GM12892 (cell line): ENCODE results near the gene EEA1.

ENCODE experiments used
- POLR2A ChIP-seq: IDR thresholded peaks from 2 replicates; pipeline ENCODE4 v1.6.1; 2011; ENCODE audit warnings: low read depth, low read length, control low read depth
- POLR2AphosphoS5 ChIP-seq: IDR thresholded peaks from 2 replicates; pipeline ENCODE4 v1.6.1; 2011; ENCODE audit warnings: low read depth, low read length, control low read depth
- TAF1 ChIP-seq: IDR thresholded peaks from 2 replicates; pipeline ENCODE4 v1.6.1; 2011; ENCODE audit warnings: low read depth, mild to moderate bottlenecking, control low read depth, low read length, borderline replicate concordance

GRCh38 chr12:92926549-92926948 lies 2.5 kb downstream of the EEA1 start:
- TF ChIP-seq TAF1 (no peak), POLR2AphosphoS5 (no peak), POLR2A (no peak)
